EH (cell line): ENCODE data around the gene TMEM72.

Source experiments
- DNase-seq: peaks from one replicate; pipeline ENCODE4 v3.0.0-alpha.2; 2015; ENCODE audit warnings: low read depth

TMEM72 gene

GRCh38 chr10:44890696-44891563, 20.2 kb upstream of the TMEM72 start:
- DNase-seq: no peak

- no peak for DNase-seq
Observed at GRCh38 chr10:44891721-44892120, 19.4 kb upstream of the TMEM72 start.

GRCh38 chr10:44893604-44894468, 17.3 kb upstream of the TMEM72 start:
- DNase-seq: no peak

- no peak for DNase-seq
Observed at GRCh38 chr10:44894691-44895090, 16.4 kb upstream of the TMEM72 start.

GRCh38 chr10:44895280-44895679, 15.9 kb upstream of the TMEM72 start:
- no peak for DNase-seq

GRCh38 chr10:44897049-44897448, 14.1 kb upstream of the TMEM72 start:
- DNase-seq: no peak

GRCh38 chr10:44898665-44899064, 12.5 kb upstream of the TMEM72 start:
- DNase-seq: no peak

GRCh38 chr10:44899450-44900080, 11.6 kb upstream of the TMEM72 start:
- no peak for DNase-seq

GRCh38 chr10:44902941-44903545, 8.1 kb upstream of the TMEM72 start:
- DNase-seq: no peak

GRCh38 chr10:44906486-44906885, 4.7 kb upstream of the TMEM72 start:
- no peak for DNase-seq

- no peak for DNase-seq
Observed at GRCh38 chr10:44907556-44907955, 3.6 kb upstream of the TMEM72 start.

GRCh38 chr10:44908066-44908749, 2.9 kb upstream of the TMEM72 start:
- DNase-seq: peak; percentile 68

GRCh38 chr10:44908936-44909630, 2.1 kb upstream of the TMEM72 start:
- DNase-seq: no peak

- DNase-seq: no peak
Observed at GRCh38 chr10:44909910-44910309, 1.2 kb upstream of the TMEM72 start.

GRCh38 chr10:44910602-44911001, 535 bp upstream of the TMEM72 start:
- no peak for DNase-seq

GRCh38 chr10:44911951-44912350, 814 bp downstream of the TMEM72 start:
- no peak for DNase-seq

GRCh38 chr10:44913350-44914081, 2.4 kb downstream of the TMEM72 start:
- no peak for DNase-seq

- DNase-seq: no peak
Observed at GRCh38 chr10:44914891-44915290, 3.8 kb downstream of the TMEM72 start.

- DNase-seq: no peak
Observed at GRCh38 chr10:44916429-44916828, 5.3 kb downstream of the TMEM72 start.

- DNase-seq: no peak
Observed at GRCh38 chr10:44917848-44918247, 6.7 kb downstream of the TMEM72 start.
